Karpas-422 (cell line): ENCODE measurements around the gene PADI2. TPM values are rescaled to one million over a fixed set of nuclear protein-coding genes. Genes with fewer than 3 reads are reported as not detected.

ENCODE experiments used
- DNase-seq: peaks from one replicate; pipeline ENCODE4 v3.0.0-alpha.2; 2015
- H2AFZ ChIP-seq: fragments of 200-600 bp; sonication (generic); 2 replicates; pipeline ENCODE4 v1.6.1; 2014; ENCODE audit warnings: antibody characterized with exemption, low read length, mixed read lengths
- H3K27ac ChIP-seq: fragments of 200-600 bp; sonication (generic); 2 replicates; pipeline ENCODE4 v1.5.1; 2014; ENCODE audit warnings: mild to moderate bottlenecking, low read length, moderate library complexity
- H3K27me3 ChIP-seq: fragments of 200-600 bp; sonication (generic); 2 replicates; pipeline ENCODE4 v1.6.1; 2014; ENCODE audit warnings: low read length, mixed read lengths
- H3K36me3 ChIP-seq: fragments of 200-600 bp; sonication (generic); 2 replicates; pipeline ENCODE4 v1.6.1; 2014; ENCODE audit warnings: low read length, mixed read lengths; ENCODE audit not compliant: insufficient read depth
- H3K4me1 ChIP-seq: fragments of 200-600 bp; sonication (generic); 2 replicates; pipeline ENCODE4 v1.6.1; 2014; ENCODE audit warnings: mild to moderate bottlenecking, low read length, mixed read lengths
- H3K4me2 ChIP-seq: fragments of 200-600 bp; sonication (generic); 2 replicates; pipeline ENCODE4 v1.6.1; 2014; ENCODE audit warnings: low read length, low read depth, mild to moderate bottlenecking; ENCODE audit not compliant: poor library complexity, severe bottlenecking
- H3K4me3 ChIP-seq: fragments of 200-600 bp; sonication (generic); 2 replicates; pipeline ENCODE4 v1.5.1; 2014; ENCODE audit warnings: mild to moderate bottlenecking, antibody characterized with exemption, low read length, mixed read lengths
- H3K79me2 ChIP-seq: fragments of 200-600 bp; sonication (generic); 2 replicates; pipeline ENCODE4 v1.6.1; 2014; ENCODE audit warnings: mild to moderate bottlenecking, low read length, mixed read lengths
- H3K9ac ChIP-seq: fragments of 200-600 bp; sonication (generic); 2 replicates; pipeline ENCODE4 v1.6.0; 2014; ENCODE audit warnings: low read length
- H3K9me2 ChIP-seq: fragments of 200-600 bp; sonication (generic), shearing (Covaris generic); replicated peaks from 2 replicates; pipeline ENCODE4 v1.6.0; 2014; ENCODE audit warnings: mild to moderate bottlenecking, low read length, moderate library complexity; ENCODE audit not compliant: insufficient read depth
- H3K9me3 ChIP-seq: fragments of 300-700, 200-600 bp; sonication (generic); 2 replicates; pipeline ENCODE4 v1.6.1; 2014; ENCODE audit warnings: low read length, mixed read lengths
- H4K20me1 ChIP-seq: fragments of 200-600 bp; sonication (generic); 2 replicates; pipeline ENCODE4 v1.6.1; 2014; ENCODE audit warnings: mild to moderate bottlenecking, antibody characterized with exemption, low read length, low read depth; ENCODE audit not compliant: insufficient read depth
- total RNA-seq: library from RNA; depleted of rRNA; stranded (reverse); fragments of >200 nt; shearing (Covaris generic); gene quantifications from 2 replicates; pipeline ENCODE4 v1.2.3, GENCODE V29; 2014; ENCODE audit warnings: low replicate concordance

PADI2 gene
- total RNA-seq, 1 experiment from 2014 or later, result not detected

- H3K27ac ChIP-seq, result no peak overlapping the region
- no peak for DNase-seq
- no peak overlapping the region for H3K4me2 ChIP-seq
- H4K20me1 ChIP-seq, result no peaks in the 10 kb centered on the region
- H3K4me1 ChIP-seq, result no peaks in the 10 kb centered on the region
- no peaks in the 10 kb centered on the region for H3K9me3 ChIP-seq
- no peaks in the 10 kb centered on the region for H3K27me3 ChIP-seq
- no peak overlapping the region for H3K9ac ChIP-seq
- no peak overlapping the region for H2AFZ ChIP-seq
- H3K79me2 ChIP-seq, result no peaks in the 10 kb centered on the region
- no peaks in the 10 kb centered on the region for H3K9me2 ChIP-seq
- H3K4me3 ChIP-seq, result no peak overlapping the region
- no peaks in the 10 kb centered on the region for H3K36me3 ChIP-seq
Observed at GRCh38 chr1:17162941-17163340, 43.7 kb upstream of the PADI2 start.

- Histone ChIP-seq H3K9me3 (no peaks in the 10 kb centered on the region), H4K20me1 (no peaks in the 10 kb centered on the region), H3K27me3 (no peaks in the 10 kb centered on the region; the same call in 1 of the 2 replicates), H3K4me2 (no peak overlapping the region), H3K4me3 (no peak overlapping the region), H3K9ac (no peak overlapping the region), H3K27ac (no peak overlapping the region), H3K4me1 (no peaks in the 10 kb centered on the region), H3K79me2 (no peaks in the 10 kb centered on the region), H2AFZ (no peak overlapping the region), H3K36me3 (no peaks in the 10 kb centered on the region), H3K9me2 (no peaks in the 10 kb centered on the region)
- no peak for DNase-seq
Observed at GRCh38 chr1:17161926-17162800, 42.9 kb upstream of the PADI2 start.

- Histone ChIP-seq H3K4me1 (no peaks in the 10 kb centered on the region), H3K79me2 (no peaks in the 10 kb centered on the region), H3K9ac (no peak overlapping the region), H4K20me1 (no peaks in the 10 kb centered on the region), H3K27me3 (no peaks in the 10 kb centered on the region; the same call in 1 of the 2 replicates), H2AFZ (no peak overlapping the region), H3K9me3 (0 out of 2 replicates have a peak, but pooled peaks cover under 1% of the 10 kb centered on the region), H3K27ac (no peak overlapping the region), H3K4me3 (no peak overlapping the region), H3K4me2 (no peak overlapping the region), H3K36me3 (no peaks in the 10 kb centered on the region), H3K9me2 (no peaks in the 10 kb centered on the region)
- DNase-seq, result peak; percentile 60
Observed at GRCh38 chr1:17161137-17161740, 42.0 kb upstream of the PADI2 start.

- H3K9me3 ChIP-seq, result peaks cover 8% of the 10 kb centered on the region
- DNase-seq, result no peak
Observed at GRCh38 chr1:17158961-17159360, 39.7 kb upstream of the PADI2 start.

GRCh38 chr1:17156108-17156507 is 36.9 kb upstream of the PADI2 start:
- Histone ChIP-seq H3K36me3 (no peaks in the 10 kb centered on the region), H3K4me1 (no peaks in the 10 kb centered on the region), H2AFZ (no peak overlapping the region), H3K9me3 (peaks cover 11% of the 10 kb centered on the region), H3K9ac (no peak overlapping the region), H3K79me2 (no peaks in the 10 kb centered on the region), H3K27ac (no peak overlapping the region), H4K20me1 (no peaks in the 10 kb centered on the region), H3K9me2 (no peaks in the 10 kb centered on the region), H3K27me3 (no peaks in the 10 kb centered on the region; the same call in 1 of the 2 replicates), H3K4me2 (no peak overlapping the region), H3K4me3 (no peak overlapping the region)
- DNase-seq, result peak; percentile 57

More at GRCh38 chr1:17158961-17159360, 39.7 kb upstream of the PADI2 start:
- no peaks in the 10 kb centered on the region; the same call in 1 of the 2 replicates for H3K27me3 ChIP-seq
- H3K9me2 ChIP-seq, result no peaks in the 10 kb centered on the region
- H3K36me3 ChIP-seq, result no peaks in the 10 kb centered on the region
- H3K4me1 ChIP-seq, result no peaks in the 10 kb centered on the region
- H3K79me2 ChIP-seq, result no peaks in the 10 kb centered on the region
- no peaks in the 10 kb centered on the region for H4K20me1 ChIP-seq
- H3K27ac ChIP-seq, result no peak overlapping the region
- H3K4me3 ChIP-seq, result no peak overlapping the region
- H2AFZ ChIP-seq, result no peak overlapping the region
- H3K4me2 ChIP-seq, result no peak overlapping the region
- H3K9ac ChIP-seq, result no peak overlapping the region

GRCh38 chr1:17155257-17155920 is 36.1 kb upstream of the PADI2 start:
- no peaks in the 10 kb centered on the region for H4K20me1 ChIP-seq
- no peaks in the 10 kb centered on the region for H3K4me1 ChIP-seq
- H3K4me2 ChIP-seq, result no peak overlapping the region
- H3K9me2 ChIP-seq, result no peaks in the 10 kb centered on the region
- no peaks in the 10 kb centered on the region for H3K79me2 ChIP-seq
- peaks cover 11% of the 10 kb centered on the region for H3K9me3 ChIP-seq
- H3K27ac ChIP-seq, result no peak overlapping the region
- no peaks in the 10 kb centered on the region for H3K36me3 ChIP-seq
- no peak overlapping the region for H3K4me3 ChIP-seq
- no peak for DNase-seq
- no peak overlapping the region for H2AFZ ChIP-seq
- H3K27me3 ChIP-seq, result no peaks in the 10 kb centered on the region; the same call in 1 of the 2 replicates
- no peak overlapping the region for H3K9ac ChIP-seq

GRCh38 chr1:17149771-17150170 is 30.5 kb upstream of the PADI2 start:
- Histone ChIP-seq H3K4me3 (no peak overlapping the region), H3K27me3 (no peaks in the 10 kb centered on the region), H3K79me2 (no peaks in the 10 kb centered on the region), H2AFZ (no peak overlapping the region), H4K20me1 (no peaks in the 10 kb centered on the region), H3K36me3 (no peaks in the 10 kb centered on the region), H3K9ac (no peak overlapping the region), H3K4me1 (no peaks in the 10 kb centered on the region), H3K4me2 (no peak overlapping the region), H3K27ac (no peak overlapping the region), H3K9me3 (peaks cover 3% of the 10 kb centered on the region; the same call in 1 of the 2 replicates), H3K9me2 (no peaks in the 10 kb centered on the region)
- DNase-seq, result no peak
